GM21390 (cell line): ENCODE results near the gene PRPF40B.

Experiments
- ATAC-seq: cut with Tn5 transposase; IDR thresholded peaks from one replicate; pipeline ENCODE4 v1.9.1; 2021; ENCODE audit not compliant: unreplicated experiment

PRPF40B gene

GRCh38 chr12:49655595-49656236, 32.4 kb downstream of the PRPF40B start:
- no peak for ATAC-seq

- ATAC-seq, result no peak
Observed at GRCh38 chr12:49658276-49658675, 34.9 kb downstream of the PRPF40B start.

- ATAC-seq, result no peak
Observed at GRCh38 chr12:49659753-49660152, 36.4 kb downstream of the PRPF40B start.

- ATAC-seq, result no peak
Observed at GRCh38 chr12:49661191-49661590, 37.8 kb downstream of the PRPF40B start.

- no peak for ATAC-seq
Observed at GRCh38 chr12:49661746-49662145, 38.4 kb downstream of the PRPF40B start.

- peak; percentile 70 for ATAC-seq
Observed at GRCh38 chr12:49662998-49663843, 39.9 kb downstream of the PRPF40B start.

- ATAC-seq, result no peak
Observed at GRCh38 chr12:49664167-49664566, 40.8 kb downstream of the PRPF40B start.

GRCh38 chr12:49664591-49665239, 41.4 kb downstream of the PRPF40B start:
- peak; percentile 67 for ATAC-seq

GRCh38 chr12:49665384-49665783, 42.0 kb downstream of the PRPF40B start:
- no peak for ATAC-seq

- no peak for ATAC-seq
Observed at GRCh38 chr12:49666176-49666575, 42.8 kb downstream of the PRPF40B start.

- no peak for ATAC-seq
Observed at GRCh38 chr12:49667325-49668090, 44.1 kb downstream of the PRPF40B start.

GRCh38 chr12:49669796-49670195, 46.4 kb downstream of the PRPF40B start:
- no peak for ATAC-seq

GRCh38 chr12:49671031-49671765, 47.8 kb downstream of the PRPF40B start:
- ATAC-seq, result no peak

GRCh38 chr12:49672301-49673217, 49.2 kb downstream of the PRPF40B start:
- no peak for ATAC-seq

- no peak for ATAC-seq
Observed at GRCh38 chr12:49673446-49674317, 50.3 kb downstream of the PRPF40B start.

GRCh38 chr12:49674318-49674981, 51.1 kb downstream of the PRPF40B start:
- no peak for ATAC-seq

GRCh38 chr12:49675137-49675536, 51.8 kb downstream of the PRPF40B start:
- no peak for ATAC-seq

GRCh38 chr12:49678711-49679110, 55.4 kb downstream of the PRPF40B start:
- ATAC-seq, result no peak
